HL-60 (cell line): Measurements from ENCODE around the gene SHROOM3.

ENCODE experiments used
- DNase-seq, 2 experiments: peaks; one replicate each; pipeline ENCODE4 v3.0.0-alpha.2; 2010 to 2020; ENCODE audit warnings: low read depth in 1 of 2, low spot score in 1 of 2
- H3K27ac ChIP-seq: fragments of 250-450 bp; sonication (Bioruptor Pico); replicated peaks from 2 replicates; pipeline ENCODE4 v1.5.1; 2020; ENCODE audit warnings: mild to moderate bottlenecking, moderate library complexity
- H3K27me3 ChIP-seq: fragments of 250-450 bp; sonication (Bioruptor Pico); 2 replicates; pipeline ENCODE4 v1.5.1; 2021; ENCODE audit warnings: mild to moderate bottlenecking, moderate library complexity; ENCODE audit not compliant: insufficient read depth, poor library complexity, severe bottlenecking
- H3K4me3 ChIP-seq: replicated peaks from 2 replicates; pipeline ENCODE4 v1.5.1; 2011; ENCODE audit warnings: mild to moderate bottlenecking, control low read depth, low read length; ENCODE audit not compliant: insufficient read depth
- GABPA ChIP-seq: IDR thresholded peaks from 2 replicates; pipeline ENCODE4 v1.6.1; 2012; ENCODE audit warnings: low read depth
- POLR2AphosphoS5 ChIP-seq: IDR thresholded peaks from 2 replicates; pipeline ENCODE4 v1.6.1; 2012; ENCODE audit warnings: low read depth
- REST ChIP-seq: IDR thresholded peaks from 2 replicates; pipeline ENCODE4 v1.6.1; 2012; ENCODE audit warnings: low read depth; ENCODE audit not compliant: insufficient replicate concordance
- SPI1 ChIP-seq: IDR thresholded peaks from 2 replicates; pipeline ENCODE4 v1.6.1; 2012; ENCODE audit warnings: low read depth, mild to moderate bottlenecking, borderline replicate concordance
- TF ChIP-seq, protein P1 (sequence below): IDR thresholded peaks from one replicate; pipeline ENCODE4 v1.5.1; 2011; ENCODE audit warnings: low read length, control low read depth, inconsistent platforms; ENCODE audit not compliant: insufficient read depth

Gene SHROOM3

DNA sequence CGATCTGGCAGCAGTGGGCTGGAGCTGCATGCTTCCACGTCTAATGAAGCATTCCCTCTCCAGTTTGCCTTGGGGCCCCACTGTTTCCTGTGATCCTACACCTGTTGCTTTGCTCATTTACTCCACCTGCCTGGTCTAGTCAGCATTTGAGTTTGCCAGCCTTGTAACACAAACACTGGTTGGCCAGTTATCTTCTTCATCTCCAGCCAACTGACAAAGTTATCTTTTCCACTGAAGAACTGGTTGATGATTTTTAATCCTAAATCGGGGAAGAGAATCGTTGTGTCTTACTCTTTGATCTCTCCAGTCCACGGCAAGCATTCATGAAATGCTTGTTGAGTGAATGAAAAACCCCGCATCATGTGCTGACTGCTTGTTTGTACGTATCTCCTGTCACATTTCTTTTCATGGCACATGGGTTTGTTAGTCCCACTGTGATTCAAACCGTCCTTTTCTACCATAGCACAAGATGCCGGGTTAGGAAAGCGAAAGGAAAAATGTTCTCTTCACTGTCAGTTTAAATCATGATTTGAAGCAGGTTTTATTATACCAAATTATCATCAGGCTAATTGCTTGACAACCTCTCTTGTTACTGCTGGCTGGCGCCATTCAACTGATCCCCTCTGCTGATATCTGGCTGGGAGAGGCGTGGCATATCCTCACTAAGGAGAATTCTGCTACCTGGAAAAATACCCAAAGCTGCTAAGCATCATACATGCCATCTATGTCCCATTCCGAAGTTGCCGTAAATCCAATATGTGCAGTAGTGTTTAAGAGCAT, 144.8 kb downstream of the SHROOM3 start:
- Histone ChIP-seq H3K27ac (no peak overlapping the region), H3K27me3 (peaks cover 8% of the 10 kb centered on the region), H3K4me3 (no peak overlapping the region)
- no peak for DNase-seq
- no peak for TF ChIP-seq SPI1
- TF ChIP-seq, protein P1, sequence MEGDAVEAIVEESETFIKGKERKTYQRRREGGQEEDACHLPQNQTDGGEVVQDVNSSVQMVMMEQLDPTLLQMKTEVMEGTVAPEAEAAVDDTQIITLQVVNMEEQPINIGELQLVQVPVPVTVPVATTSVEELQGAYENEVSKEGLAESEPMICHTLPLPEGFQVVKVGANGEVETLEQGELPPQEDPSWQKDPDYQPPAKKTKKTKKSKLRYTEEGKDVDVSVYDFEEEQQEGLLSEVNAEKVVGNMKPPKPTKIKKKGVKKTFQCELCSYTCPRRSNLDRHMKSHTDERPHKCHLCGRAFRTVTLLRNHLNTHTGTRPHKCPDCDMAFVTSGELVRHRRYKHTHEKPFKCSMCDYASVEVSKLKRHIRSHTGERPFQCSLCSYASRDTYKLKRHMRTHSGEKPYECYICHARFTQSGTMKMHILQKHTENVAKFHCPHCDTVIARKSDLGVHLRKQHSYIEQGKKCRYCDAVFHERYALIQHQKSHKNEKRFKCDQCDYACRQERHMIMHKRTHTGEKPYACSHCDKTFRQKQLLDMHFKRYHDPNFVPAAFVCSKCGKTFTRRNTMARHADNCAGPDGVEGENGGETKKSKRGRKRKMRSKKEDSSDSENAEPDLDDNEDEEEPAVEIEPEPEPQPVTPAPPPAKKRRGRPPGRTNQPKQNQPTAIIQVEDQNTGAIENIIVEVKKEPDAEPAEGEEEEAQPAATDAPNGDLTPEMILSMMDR: no peak
- no peak for TF ChIP-seq POLR2AphosphoS5
- no peak for TF ChIP-seq GABPA
- no peak for TF ChIP-seq REST

- DNase-seq: no peak
- Histone ChIP-seq H3K27ac (no peak overlapping the region), H3K27me3 (peaks cover 17% of the 10 kb centered on the region), H3K4me3 (no peak overlapping the region)
- TF ChIP-seq, protein P1: no peak
Measured at GRCh38 chr4:76581077-76581962, 146.3 kb downstream of the SHROOM3 start.

DNA sequence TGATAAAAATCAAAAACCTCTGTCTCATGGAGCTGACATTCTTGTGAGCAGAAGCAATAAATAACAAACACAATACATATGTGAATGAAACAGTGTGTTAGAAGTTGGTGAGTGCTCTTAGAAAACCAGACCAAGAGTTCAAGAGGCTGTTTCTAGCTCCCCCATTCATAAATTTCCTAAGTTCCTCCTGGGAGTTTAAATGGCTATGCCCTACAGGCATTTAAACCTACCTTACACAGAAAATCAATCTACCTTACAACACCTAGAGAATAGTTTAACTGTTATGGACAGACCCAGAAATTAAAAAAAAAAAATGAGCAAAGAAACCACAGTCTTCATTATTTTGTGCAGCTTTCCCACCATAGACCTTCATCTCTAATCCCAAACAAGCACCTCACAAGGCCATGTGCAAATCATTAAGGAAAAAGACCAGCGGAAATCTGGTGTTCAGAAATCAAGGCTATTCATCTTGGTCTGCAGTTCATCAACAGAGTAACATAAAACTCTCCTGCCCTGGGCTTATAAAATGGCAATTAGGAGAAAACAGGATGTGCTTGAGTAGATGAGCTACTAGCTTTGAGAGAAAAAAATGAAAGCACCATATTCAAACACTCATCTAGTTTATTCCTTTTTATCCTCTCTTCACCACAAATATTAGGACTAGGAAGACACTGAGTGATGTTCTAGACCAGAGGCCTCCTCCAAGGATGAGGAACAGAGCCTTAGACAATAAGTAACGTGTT, 147.2 kb downstream of the SHROOM3 start:
- DNase-seq: no peak
- peaks cover 27% of the 10 kb centered on the region for H3K27me3 ChIP-seq
- H3K27ac ChIP-seq: no peak overlapping the region
- TF ChIP-seq GABPA (no peak), POLR2AphosphoS5 (no peak), SPI1 (no peak), REST (no peak)
- TF ChIP-seq, protein P1: no peak
- H3K4me3 ChIP-seq: no peak overlapping the region
